HUES64 (cell line): ENCODE measurements around the gene HJV.

Experiments
- H3K27ac ChIP-seq: 2 replicates; pipeline ENCODE4 v1.7.0; 2013; ENCODE audit warnings: low read depth, low read length, inconsistent platforms
- H3K27me3 ChIP-seq: 2 replicates; pipeline ENCODE4 v1.6.1; 2013; ENCODE audit warnings: mild to moderate bottlenecking, low read length; ENCODE audit not compliant: insufficient read depth
- H3K36me3 ChIP-seq: 2 replicates; pipeline ENCODE4 v1.6.1; 2013; ENCODE audit warnings: mild to moderate bottlenecking, low read length; ENCODE audit not compliant: insufficient read depth
- H3K4me1 ChIP-seq: 2 replicates; pipeline ENCODE4 v1.6.1; 2013; ENCODE audit warnings: mild to moderate bottlenecking, low read length, moderate library complexity; ENCODE audit not compliant: insufficient read depth
- H3K4me3 ChIP-seq: 2 replicates; pipeline ENCODE4 v1.5.1; 2013; ENCODE audit warnings: mild to moderate bottlenecking, low read length, moderate library complexity
- H3K9ac ChIP-seq: 2 replicates; pipeline ENCODE4 v1.6.1; 2013; ENCODE audit warnings: mild to moderate bottlenecking, low read depth, low read length
- H3K9me3 ChIP-seq: 2 replicates; pipeline ENCODE4 v1.6.1; 2013; ENCODE audit warnings: low read depth, low read length; ENCODE audit not compliant: insufficient read depth
- WGBS: fragments of 150-250, 120-280 bp; methylation state at CpG from one replicate; pipeline ENCODE4 v1.1.7; 2013; ENCODE audit warnings: missing lambda C conversion rate; 5-methylcytosine and 5-hydroxymethylcytosine counted together

HJV gene

GRCh38 chr1:145979746-145980456, 41.6 kb downstream of the HJV start:
- no peaks in the 10 kb centered on the region for H3K36me3 ChIP-seq
- H3K4me1 ChIP-seq: peaks cover 30% of the 10 kb centered on the region
- no peaks in the 10 kb centered on the region for H3K27me3 ChIP-seq
- H3K4me3 ChIP-seq: peak overlapping the region; percentile 14
- H3K9ac ChIP-seq: peak overlapping the region; percentile 7; the same call in 1 of the 2 replicates
- H3K9me3 ChIP-seq: no peaks in the 10 kb centered on the region
- 74% methylated on average over 5 of the region's 7 CpGs for whole genome bisulfite sequencing
- peak overlapping the region; percentile 89 for H3K27ac ChIP-seq

- peak overlapping the region; percentile 97 for H3K27ac ChIP-seq
- H3K4me3 ChIP-seq: peak overlapping the region; percentile 44
- no peaks in the 10 kb centered on the region for H3K9me3 ChIP-seq
- 13% methylated on average over 9 of the region's 9 CpGs for WGBS
- H3K4me1 ChIP-seq: peaks cover 26% of the 10 kb centered on the region
- H3K36me3 ChIP-seq: no peaks in the 10 kb centered on the region
- H3K9ac ChIP-seq: peak overlapping the region; percentile 76
- no peaks in the 10 kb centered on the region for H3K27me3 ChIP-seq
Measured at GRCh38 chr1:145978854-145979745, 42.4 kb downstream of the HJV start.

GRCh38 chr1:145978471-145978853, 43.1 kb downstream of the HJV start:
- H3K9me3 ChIP-seq: no peaks in the 10 kb centered on the region

GRCh38 chr1:145977486-145978470, 43.8 kb downstream of the HJV start:
- Histone ChIP-seq H3K36me3 (no peaks in the 10 kb centered on the region), H3K9me3 (no peaks in the 10 kb centered on the region), H3K9ac (no peak overlapping the region; the same call in 1 of the 2 replicates), H3K27ac (peak overlapping the region; percentile 97; the same call in 1 of the 2 replicates), H3K4me1 (peaks cover 26% of the 10 kb centered on the region), H3K4me3 (0 out of 2 replicates have a peak overlapping the region, but pooled peaks have one; percentile 11), H3K27me3 (no peaks in the 10 kb centered on the region)
- WGBS: 31% methylated on average over 7 of the region's 9 CpGs

More at GRCh38 chr1:145978471-145978853, 43.1 kb downstream of the HJV start:
- peaks cover 26% of the 10 kb centered on the region for H3K4me1 ChIP-seq
- peak overlapping the region; percentile 44; the same call in 1 of the 2 replicates for H3K4me3 ChIP-seq
- H3K36me3 ChIP-seq: no peaks in the 10 kb centered on the region
- peak overlapping the region; percentile 97 for H3K27ac ChIP-seq
- peak overlapping the region; percentile 76 for H3K9ac ChIP-seq
- H3K27me3 ChIP-seq: no peaks in the 10 kb centered on the region

- Histone ChIP-seq H3K4me3 (0 out of 2 replicates have a peak overlapping the region, but pooled peaks have one; percentile 11), H3K9ac (no peak overlapping the region)
Measured at GRCh38 chr1:145977016-145977415, 44.5 kb downstream of the HJV start.

GRCh38 chr1:145975216-145975615, 46.3 kb downstream of the HJV start:
- Histone ChIP-seq H3K9ac (no peak overlapping the region), H3K4me3 (no peak overlapping the region), H3K27ac (no peak overlapping the region), H3K27me3 (no peaks in the 10 kb centered on the region), H3K4me1 (peaks cover 24% of the 10 kb centered on the region), H3K36me3 (no peaks in the 10 kb centered on the region), H3K9me3 (no peaks in the 10 kb centered on the region)
- WGBS: 91% methylated on average over 4 of the region's 4 CpGs

More at GRCh38 chr1:145977016-145977415, 44.5 kb downstream of the HJV start:
- Histone ChIP-seq H3K9me3 (no peaks in the 10 kb centered on the region), H3K27ac (no peak overlapping the region), H3K4me1 (peaks cover 26% of the 10 kb centered on the region), H3K27me3 (no peaks in the 10 kb centered on the region), H3K36me3 (no peaks in the 10 kb centered on the region)
- 61% methylated on average over 5 of the region's 5 CpGs for WGBS

GRCh38 chr1:145974721-145975120, 46.8 kb downstream of the HJV start:
- Histone ChIP-seq H3K9ac (no peak overlapping the region), H3K27me3 (no peaks in the 10 kb centered on the region), H3K36me3 (no peaks in the 10 kb centered on the region), H3K4me3 (no peak overlapping the region), H3K27ac (no peak overlapping the region), H3K9me3 (no peaks in the 10 kb centered on the region), H3K4me1 (peaks cover 19% of the 10 kb centered on the region)
- 95% methylated on average over 7 of the region's 7 CpGs for WGBS

- no peaks in the 10 kb centered on the region for H3K27me3 ChIP-seq
- H3K9ac ChIP-seq: no peak overlapping the region
- 0 out of 2 replicates have a peak, but pooled peaks cover under 1% of the 10 kb centered on the region for H3K9me3 ChIP-seq
- WGBS: 86% methylated on average over 7 of the region's 7 CpGs
- 0 out of 2 replicates have a peak, but pooled peaks cover under 1% of the 10 kb centered on the region for H3K4me1 ChIP-seq
- H3K4me3 ChIP-seq: no peak overlapping the region
- no peaks in the 10 kb centered on the region for H3K36me3 ChIP-seq
- H3K27ac ChIP-seq: no peak overlapping the region
Measured at GRCh38 chr1:145972580-145972979, 49.0 kb downstream of the HJV start.
